ENCODE results near the gene OSBPL3. TPM values are rescaled to one million over a fixed set of nuclear protein-coding genes. Genes with fewer than 3 reads are reported as not detected.
A peak's percentile ranks its signal among the peaks of the same experiment; 100 is the strongest.

Gene OSBPL3
- total RNA-seq, 1 experiment from 2014 or later = 16.0 TPM

- TF ChIP-seq ATF3 (CRISPR knock-in tag; conservative IDR thresholded peaks at IDR 0.05) (no peak), CTCF (IDR thresholded peaks at IDR 0.05) (no peak), E2F4 (CRISPR knock-in tag; IDR thresholded peaks at IDR 0.05; ENCODE audit: borderline replicate concordance, low read depth) (no peak), FOXJ3 (CRISPR knock-in tag; IDR thresholded peaks at IDR 0.05; ENCODE audit: borderline replicate concordance) (no peak), TCF7 (CRISPR knock-in tag; IDR thresholded peaks at IDR 0.05; ENCODE audit: low read depth) (no peak), TP53 (CRISPR knock-in tag; IDR thresholded peaks at IDR 0.05) (no peak), GTF2I (CRISPR knock-in tag; conservative IDR thresholded peaks at IDR 0.05) (no peak), PRRX2 (CRISPR knock-in tag; IDR thresholded peaks at IDR 0.05) (no peak), ZNF671 (CRISPR knock-in tag; IDR thresholded peaks at IDR 0.05) (no peak)
- TF ChIP-seq, protein P1, sequence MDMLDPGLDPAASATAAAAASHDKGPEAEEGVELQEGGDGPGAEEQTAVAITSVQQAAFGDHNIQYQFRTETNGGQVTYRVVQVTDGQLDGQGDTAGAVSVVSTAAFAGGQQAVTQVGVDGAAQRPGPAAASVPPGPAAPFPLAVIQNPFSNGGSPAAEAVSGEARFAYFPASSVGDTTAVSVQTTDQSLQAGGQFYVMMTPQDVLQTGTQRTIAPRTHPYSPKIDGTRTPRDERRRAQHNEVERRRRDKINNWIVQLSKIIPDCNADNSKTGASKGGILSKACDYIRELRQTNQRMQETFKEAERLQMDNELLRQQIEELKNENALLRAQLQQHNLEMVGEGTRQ (CRISPR knock-in tag; IDR thresholded peaks at IDR 0.05) = no peak
- Mint-ChIP-seq H3K9me3 (peaks cover 4% of the 10 kb centered on the region), H3K27me3 (ENCODE audit: low read depth) (no peaks in the 10 kb centered on the region; the same call in 1 of the 2 replicates), H3K36me3 (no peaks in the 10 kb centered on the region), H3K4me3 (no peak overlapping the region), H3K27ac (no peak overlapping the region), H3K4me1 (peaks cover 12% of the 10 kb centered on the region)
- DNase-seq (ENCODE audit: low spot score) = no peak
- ChIA-PET CTCF (interaction anchor here (1.3 to 2.0 kb wide), 2 partner anchors 12 to 43 kb away, joined by 3 to 5 read pairs; no protein-coding TSS in a partner anchor), POLR2A (no interaction called here)
- ATAC-seq = no peak
Measured at GRCh38 chr7:24769851-24770250, 210.1 kb downstream of the OSBPL3 start.

- POLR2A ChIA-PET = no interaction called here
- CTCF ChIA-PET = interaction anchor here (0.9 to 2.0 kb wide), 4 partner anchors 11 to 325 kb away, joined by 3 to 5 read pairs (median 3); no protein-coding TSS in a partner anchor
- Mint-ChIP-seq H3K27ac (no peak overlapping the region), H3K9me3 (peaks cover 4% of the 10 kb centered on the region), H3K4me1 (peaks cover 10% of the 10 kb centered on the region), H3K36me3 (no peaks in the 10 kb centered on the region), H3K4me3 (no peak overlapping the region), H3K27me3 (ENCODE audit: low read depth) (no peaks in the 10 kb centered on the region; the same call in 1 of the 2 replicates)
- TF ChIP-seq ZNF121 (CRISPR knock-in tag; IDR thresholded peaks at IDR 0.05) = no peak
- TF ChIP-seq, protein P2, sequence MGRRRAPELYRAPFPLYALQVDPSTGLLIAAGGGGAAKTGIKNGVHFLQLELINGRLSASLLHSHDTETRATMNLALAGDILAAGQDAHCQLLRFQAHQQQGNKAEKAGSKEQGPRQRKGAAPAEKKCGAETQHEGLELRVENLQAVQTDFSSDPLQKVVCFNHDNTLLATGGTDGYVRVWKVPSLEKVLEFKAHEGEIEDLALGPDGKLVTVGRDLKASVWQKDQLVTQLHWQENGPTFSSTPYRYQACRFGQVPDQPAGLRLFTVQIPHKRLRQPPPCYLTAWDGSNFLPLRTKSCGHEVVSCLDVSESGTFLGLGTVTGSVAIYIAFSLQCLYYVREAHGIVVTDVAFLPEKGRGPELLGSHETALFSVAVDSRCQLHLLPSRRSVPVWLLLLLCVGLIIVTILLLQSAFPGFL (CRISPR knock-in tag; IDR thresholded peaks at IDR 0.05; ENCODE audit: borderline replicate concordance) = no peak
- no peak for ATAC-seq
- no peak for DNase-seq (ENCODE audit: low spot score)
Measured at GRCh38 chr7:24769014-24769830, 210.8 kb downstream of the OSBPL3 start.

GRCh38 chr7:24767878-24768569, 212.0 kb downstream of the OSBPL3 start:
- TF ChIP-seq ZNF671 (CRISPR knock-in tag; IDR thresholded peaks at IDR 0.05) = no peak
- TF ChIP-seq, protein P3, sequence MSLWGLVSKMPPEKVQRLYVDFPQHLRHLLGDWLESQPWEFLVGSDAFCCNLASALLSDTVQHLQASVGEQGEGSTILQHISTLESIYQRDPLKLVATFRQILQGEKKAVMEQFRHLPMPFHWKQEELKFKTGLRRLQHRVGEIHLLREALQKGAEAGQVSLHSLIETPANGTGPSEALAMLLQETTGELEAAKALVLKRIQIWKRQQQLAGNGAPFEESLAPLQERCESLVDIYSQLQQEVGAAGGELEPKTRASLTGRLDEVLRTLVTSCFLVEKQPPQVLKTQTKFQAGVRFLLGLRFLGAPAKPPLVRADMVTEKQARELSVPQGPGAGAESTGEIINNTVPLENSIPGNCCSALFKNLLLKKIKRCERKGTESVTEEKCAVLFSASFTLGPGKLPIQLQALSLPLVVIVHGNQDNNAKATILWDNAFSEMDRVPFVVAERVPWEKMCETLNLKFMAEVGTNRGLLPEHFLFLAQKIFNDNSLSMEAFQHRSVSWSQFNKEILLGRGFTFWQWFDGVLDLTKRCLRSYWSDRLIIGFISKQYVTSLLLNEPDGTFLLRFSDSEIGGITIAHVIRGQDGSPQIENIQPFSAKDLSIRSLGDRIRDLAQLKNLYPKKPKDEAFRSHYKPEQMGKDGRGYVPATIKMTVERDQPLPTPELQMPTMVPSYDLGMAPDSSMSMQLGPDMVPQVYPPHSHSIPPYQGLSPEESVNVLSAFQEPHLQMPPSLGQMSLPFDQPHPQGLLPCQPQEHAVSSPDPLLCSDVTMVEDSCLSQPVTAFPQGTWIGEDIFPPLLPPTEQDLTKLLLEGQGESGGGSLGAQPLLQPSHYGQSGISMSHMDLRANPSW (CRISPR knock-in tag; conservative IDR thresholded peaks at IDR 0.05; ENCODE audit: low read depth) = no peak
- no peak for TF ChIP-seq ZBTB21 (CRISPR knock-in tag; IDR thresholded peaks at IDR 0.05; ENCODE audit: borderline replicate concordance)
- no peak for TF ChIP-seq FOXP1 (CRISPR knock-in tag; IDR thresholded peaks at IDR 0.05; ENCODE audit: borderline replicate concordance)
- TF ChIP-seq SMAD3 (CRISPR knock-in tag; IDR thresholded peaks at IDR 0.05; ENCODE audit: borderline replicate concordance) = no peak
- no peak for TF ChIP-seq ZNF425 (CRISPR knock-in tag; conservative IDR thresholded peaks at IDR 0.05)
- TF ChIP-seq IRF1 (CRISPR knock-in tag; IDR thresholded peaks at IDR 0.05) = no peak
- peaks cover 4% of the 10 kb centered on the region for H3K9me3 Mint-ChIP-seq
- no peak overlapping the region for H3K4me3 Mint-ChIP-seq
- CTCF ChIA-PET = interaction anchor here (1.0 to 2.0 kb wide), 5 partner anchors 42 to 325 kb away, joined by 3 to 5 read pairs (median 4); no protein-coding TSS in a partner anchor
- no peak overlapping the region for H3K27ac Mint-ChIP-seq
- peaks cover 10% of the 10 kb centered on the region for H3K4me1 Mint-ChIP-seq
- no peak for DNase-seq (ENCODE audit: low spot score)
- ATAC-seq = peak; percentile 64
- POLR2A ChIA-PET = no interaction called here
- no peaks in the 10 kb centered on the region; the same call in none of the 2 replicates for H3K27me3 Mint-ChIP-seq (ENCODE audit: low read depth)
- H3K36me3 Mint-ChIP-seq = no peaks in the 10 kb centered on the region
